Immature natural killer cell (primary cell): Measurements from ENCODE around the gene MAL. TPM values are rescaled to one million over a fixed set of nuclear protein-coding genes. Genes with fewer than 3 reads are reported as not detected.

Source experiments
- DNase-seq, 3 donors: peaks; one replicate each; pipeline ENCODE4 v3.0.0; 2022; ENCODE audit warnings: mixed read lengths in 1 of 3
- H3K27ac Mint-ChIP-seq, 6 donors: one replicate each; pipeline ENCODE4 v1.8.0; 2020; ENCODE audit warnings: mixed read lengths in 6 of 6, mild to moderate bottlenecking in 5 of 6, inconsistent platforms in 4 of 6, moderate library complexity in 3 of 6
- H3K27me3 Mint-ChIP-seq, 3 donors: one replicate each; pipeline ENCODE4 v1.8.0; 2020 to 2021; ENCODE audit warnings: low read depth in 3 of 3, mild to moderate bottlenecking in 3 of 3, mixed read lengths in 3 of 3, moderate library complexity in 3 of 3, inconsistent platforms in 1 of 3
- H3K36me3 Mint-ChIP-seq, 3 donors: one replicate each; pipeline ENCODE4 v1.8.0; 2020; ENCODE audit warnings: mixed read lengths in 3 of 3, inconsistent platforms in 2 of 3, mild to moderate bottlenecking in 2 of 3
- H3K4me1 Mint-ChIP-seq, 2 donors: one replicate each; pipeline ENCODE4 v1.8.0; 2020; ENCODE audit warnings: inconsistent platforms in 2 of 2, mild to moderate bottlenecking in 2 of 2, mixed read lengths in 2 of 2, moderate library complexity in 1 of 2
- H3K4me3 Mint-ChIP-seq, 5 donors: one replicate each; pipeline ENCODE4 v1.8.0; 2020; ENCODE audit warnings: mild to moderate bottlenecking in 5 of 5, mixed read lengths in 5 of 5, inconsistent platforms in 3 of 5, moderate library complexity in 3 of 5
- H3K9me3 Mint-ChIP-seq, 6 donors: one replicate each; pipeline ENCODE4 v1.8.0; 2020; ENCODE audit warnings: mild to moderate bottlenecking in 6 of 6, mixed read lengths in 6 of 6, inconsistent platforms in 4 of 6, moderate library complexity in 3 of 6
- polyA plus RNA-seq, 3 donors: library from polyadenylated mRNA; unstranded; fragments of 300-500 nt; fragmentation: Illumina TruSeq; gene quantifications; one replicate each; pipeline ENCODE4 v1.2.3, GENCODE V29; 2021

The MAL gene
- polyA plus RNA-seq, 3 donors from 2014 or later: 1.2 to 1.9 (median 1.6) TPM

DNA sequence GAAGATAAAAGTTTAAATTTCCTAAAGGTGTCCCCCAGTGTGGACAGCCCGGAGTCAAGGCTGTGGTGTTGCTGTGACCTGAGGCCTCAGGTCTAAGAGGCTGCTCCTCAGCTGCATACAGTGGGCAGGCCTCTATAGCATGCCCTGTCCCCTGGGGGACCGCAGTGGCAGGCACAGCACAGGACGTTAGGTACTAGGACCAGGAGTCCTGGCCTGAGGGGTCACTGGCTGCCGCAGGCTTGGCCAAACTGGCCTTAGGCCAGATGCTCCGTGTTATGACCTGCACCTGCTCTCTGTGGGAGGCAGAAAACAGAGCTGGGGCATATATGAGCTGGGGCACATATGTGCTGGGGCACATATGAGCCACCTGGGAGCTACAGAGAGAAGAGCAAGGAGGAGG lies 21.2 kb upstream of the MAL start:
- DNase-seq: no peak
- Mint-ChIP-seq H3K9me3 (peaks cover 0 to 2% (median 0%) of the 10 kb centered on the region in 6 donors), H3K27ac (no peak overlapping the region), H3K4me1 (no peaks in the 10 kb centered on the region), H3K4me3 (no peak overlapping the region), H3K27me3 (peaks cover 2 to 4% (median 2%) of the 10 kb centered on the region in 3 donors), H3K36me3 (no peaks in the 10 kb centered on the region)

DNA sequence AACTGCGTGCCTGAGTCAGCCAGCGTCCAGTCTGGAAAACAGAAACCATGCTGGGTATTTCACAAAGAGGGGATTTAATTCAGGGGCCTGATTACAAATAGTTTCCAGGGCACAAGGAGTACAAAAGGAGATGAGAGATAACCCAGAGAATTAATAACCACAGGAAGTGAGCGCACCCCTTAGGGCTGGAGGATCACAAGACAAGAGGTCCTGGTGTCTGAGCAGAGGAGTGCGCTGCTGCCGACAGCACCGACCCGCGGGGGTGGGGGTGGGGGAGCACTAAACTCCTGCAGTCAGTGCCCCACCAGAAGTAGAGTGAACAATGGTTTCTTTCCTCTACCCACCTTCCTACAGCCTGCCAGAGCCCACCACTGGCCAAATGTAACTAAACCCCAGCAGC lies 20.8 kb upstream of the MAL start:
- Mint-ChIP-seq H3K9me3 (peaks cover 0 to 2% (median 0%) of the 10 kb centered on the region in 6 donors), H3K4me1 (no peaks in the 10 kb centered on the region), H3K27me3 (peaks cover 2 to 4% (median 2%) of the 10 kb centered on the region in 3 donors), H3K27ac (no peak overlapping the region), H3K36me3 (no peaks in the 10 kb centered on the region), H3K4me3 (no peak overlapping the region)
- DNase-seq: no peak

DNA sequence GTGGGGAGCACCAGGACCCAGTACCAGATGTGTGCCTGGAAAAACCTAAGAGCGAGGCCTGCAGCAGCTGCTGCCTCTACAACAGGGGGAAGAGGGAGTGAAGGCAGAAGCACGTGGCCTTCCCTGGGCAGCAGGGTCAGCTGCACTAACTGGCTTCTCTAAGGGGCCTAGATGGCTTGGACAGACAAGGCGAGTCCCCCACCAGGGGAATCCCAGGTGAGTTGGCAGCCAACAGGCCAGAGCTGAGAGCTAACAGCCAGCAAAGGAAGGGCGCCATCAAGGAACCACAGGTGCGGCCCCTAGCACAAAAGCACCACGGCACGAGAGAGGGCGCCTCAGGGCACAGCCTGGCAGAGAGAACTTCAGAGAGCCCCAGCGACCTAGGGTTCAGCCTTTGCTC lies 19.8 kb upstream of the MAL start:
- no peak for DNase-seq
- no peak overlapping the region for H3K4me3 Mint-ChIP-seq
- no peaks in the 10 kb centered on the region for H3K4me1 Mint-ChIP-seq
- no peak overlapping the region for H3K27ac Mint-ChIP-seq
- peaks cover 0 to 2% (median 0%) of the 10 kb centered on the region in 6 donors for H3K9me3 Mint-ChIP-seq
- H3K27me3 Mint-ChIP-seq: peaks cover 2 to 4% (median 3%) of the 10 kb centered on the region in 3 donors
- H3K36me3 Mint-ChIP-seq: no peaks in the 10 kb centered on the region

DNA sequence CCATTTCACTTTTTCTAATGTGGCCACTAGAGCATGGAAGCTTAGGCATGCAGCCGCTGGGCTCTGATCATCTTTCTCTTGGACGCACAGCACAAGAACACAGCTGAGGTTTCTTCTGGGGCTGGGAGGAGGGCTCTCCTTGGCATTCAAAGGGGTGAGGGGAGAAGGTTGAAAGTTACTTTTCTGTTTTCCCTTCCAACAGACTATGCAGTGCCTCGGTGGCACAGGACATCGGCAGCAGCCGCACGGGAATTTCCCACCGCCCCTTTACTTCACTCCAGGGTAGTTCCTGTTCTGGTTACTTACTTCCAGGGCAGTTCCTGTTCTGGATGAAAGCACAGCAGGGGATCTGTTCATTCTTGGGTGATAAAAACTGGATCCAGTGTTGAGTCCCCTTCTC lies 18.9 kb upstream of the MAL start:
- peaks cover 0 to 2% (median 0%) of the 10 kb centered on the region in 6 donors for H3K9me3 Mint-ChIP-seq
- no peak overlapping the region for H3K4me3 Mint-ChIP-seq
- no peak for DNase-seq
- peaks cover 1 to 7% (median 2%) of the 10 kb centered on the region in 3 donors for H3K27me3 Mint-ChIP-seq
- no peaks in the 10 kb centered on the region for H3K36me3 Mint-ChIP-seq
- no peak overlapping the region for H3K27ac Mint-ChIP-seq
- H3K4me1 Mint-ChIP-seq: no peaks in the 10 kb centered on the region

DNA sequence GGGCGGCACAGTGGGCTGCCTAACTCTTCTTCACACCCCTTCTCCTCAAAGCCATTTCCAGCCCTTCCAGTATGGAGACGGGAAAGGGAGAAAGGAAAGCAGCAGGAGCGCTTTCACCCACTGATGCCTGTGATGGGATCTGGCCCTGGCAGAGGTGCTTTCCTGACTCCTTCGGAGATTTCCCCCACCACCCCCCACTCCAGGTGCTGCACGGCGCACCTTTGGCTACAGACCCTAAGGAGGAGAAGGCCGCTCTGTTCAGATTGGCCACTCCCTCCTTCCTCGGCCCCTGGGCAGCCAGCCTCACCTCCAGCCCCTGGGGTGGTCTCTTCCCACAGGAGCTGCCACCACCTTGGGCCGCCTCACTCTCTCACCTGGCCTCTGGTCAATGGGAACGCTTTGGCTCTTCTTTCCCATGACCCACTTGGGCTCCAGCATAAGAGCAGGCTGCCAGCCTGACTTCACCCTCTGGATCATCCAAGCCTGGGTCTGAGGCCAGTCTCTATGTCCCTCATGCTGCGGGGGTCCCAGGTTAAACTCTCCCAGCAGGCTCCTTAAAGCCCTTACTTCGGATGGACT lies 18.4 kb upstream of the MAL start:
- DNase-seq: no peak
- H3K9me3 Mint-ChIP-seq: peaks cover 0 to 2% (median 0%) of the 10 kb centered on the region in 6 donors
- no peaks in the 10 kb centered on the region for H3K4me1 Mint-ChIP-seq
- no peak overlapping the region for H3K27ac Mint-ChIP-seq
- peaks cover 1 to 7% (median 2%) of the 10 kb centered on the region in 3 donors for H3K27me3 Mint-ChIP-seq
- no peaks in the 10 kb centered on the region for H3K36me3 Mint-ChIP-seq
- H3K4me3 Mint-ChIP-seq: no peak overlapping the region

DNA sequence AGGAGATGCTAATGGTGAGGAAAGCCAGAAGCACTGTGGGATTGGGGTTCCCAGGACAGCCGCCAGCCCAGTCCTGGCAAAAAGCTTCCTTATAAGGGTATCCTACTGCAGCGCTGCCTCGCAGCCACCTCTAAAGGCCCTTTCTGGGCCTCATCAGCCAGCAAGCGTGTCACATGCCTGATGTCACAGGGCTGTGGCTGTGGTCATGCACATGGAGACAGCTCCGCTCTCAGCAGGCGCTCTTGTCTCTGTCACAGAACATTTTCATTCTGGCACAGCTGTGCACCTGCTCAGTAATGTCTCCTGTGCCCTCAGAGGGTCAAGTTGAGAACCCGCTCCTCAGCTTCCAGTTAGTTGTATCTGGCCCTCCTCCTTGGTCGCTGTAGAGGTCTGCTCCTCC lies 17.7 kb upstream of the MAL start:
- DNase-seq: no peak
- H3K27me3 Mint-ChIP-seq: peaks cover 1 to 3% (median 2%) of the 10 kb centered on the region in 3 donors
- no peak overlapping the region for H3K27ac Mint-ChIP-seq
- H3K4me3 Mint-ChIP-seq: no peak overlapping the region
- no peaks in the 10 kb centered on the region for H3K4me1 Mint-ChIP-seq
- peaks cover 0 to 2% (median 0%) of the 10 kb centered on the region in 6 donors for H3K9me3 Mint-ChIP-seq
- H3K36me3 Mint-ChIP-seq: no peaks in the 10 kb centered on the region

DNA sequence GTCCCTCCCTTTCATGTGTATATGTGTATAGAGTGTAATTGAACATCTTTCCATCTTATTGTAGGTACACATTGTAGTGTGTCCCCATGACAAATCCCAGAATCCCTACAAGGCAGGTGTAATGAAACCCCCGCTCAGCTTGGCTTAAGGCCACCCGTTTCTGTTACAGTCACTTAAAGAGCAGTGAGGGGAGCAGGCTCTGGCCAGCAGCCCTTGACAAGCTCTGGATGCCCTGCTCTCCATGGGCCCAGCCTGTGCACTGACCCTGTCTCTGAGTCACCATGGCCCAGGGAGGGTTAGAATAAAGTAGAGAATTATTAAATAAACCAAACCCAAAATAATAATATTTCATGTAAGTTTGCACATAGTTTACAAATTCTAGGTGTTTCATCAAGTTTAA lies 17.2 kb upstream of the MAL start:
- no peak for DNase-seq
- Mint-ChIP-seq H3K4me3 (no peak overlapping the region), H3K36me3 (no peaks in the 10 kb centered on the region), H3K27ac (no peak overlapping the region), H3K27me3 (peaks cover 0 to 3% (median 1%) of the 10 kb centered on the region in 3 donors), H3K4me1 (no peaks in the 10 kb centered on the region), H3K9me3 (peaks cover 0 to 2% (median 0%) of the 10 kb centered on the region in 6 donors)

DNA sequence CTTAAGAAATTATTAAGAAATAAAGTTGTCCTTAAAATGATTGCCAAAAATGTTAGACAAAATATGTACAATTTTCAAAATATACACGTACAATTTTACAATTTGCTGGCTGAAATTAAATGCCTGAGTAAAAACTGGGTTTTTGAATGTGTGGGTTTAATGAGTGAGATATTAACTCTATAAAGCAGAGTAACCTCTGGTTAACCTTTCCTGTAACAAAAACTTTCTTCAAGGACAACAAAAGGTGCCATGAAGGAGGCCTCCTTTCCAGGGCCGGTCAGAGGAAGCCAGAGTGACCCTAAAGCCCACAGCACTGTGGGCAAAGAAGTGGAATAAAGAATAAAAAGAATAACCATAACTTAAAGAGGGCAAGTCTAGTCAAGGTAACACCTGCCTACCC lies 16.5 kb upstream of the MAL start:
- H3K27me3 Mint-ChIP-seq: peaks cover 0 to 3% (median 1%) of the 10 kb centered on the region in 3 donors
- H3K9me3 Mint-ChIP-seq: peaks cover 0 to 2% (median 0%) of the 10 kb centered on the region in 6 donors
- DNase-seq: no peak
- H3K27ac Mint-ChIP-seq: no peak overlapping the region
- no peaks in the 10 kb centered on the region for H3K36me3 Mint-ChIP-seq
- no peak overlapping the region for H3K4me3 Mint-ChIP-seq
- H3K4me1 Mint-ChIP-seq: no peaks in the 10 kb centered on the region

DNA sequence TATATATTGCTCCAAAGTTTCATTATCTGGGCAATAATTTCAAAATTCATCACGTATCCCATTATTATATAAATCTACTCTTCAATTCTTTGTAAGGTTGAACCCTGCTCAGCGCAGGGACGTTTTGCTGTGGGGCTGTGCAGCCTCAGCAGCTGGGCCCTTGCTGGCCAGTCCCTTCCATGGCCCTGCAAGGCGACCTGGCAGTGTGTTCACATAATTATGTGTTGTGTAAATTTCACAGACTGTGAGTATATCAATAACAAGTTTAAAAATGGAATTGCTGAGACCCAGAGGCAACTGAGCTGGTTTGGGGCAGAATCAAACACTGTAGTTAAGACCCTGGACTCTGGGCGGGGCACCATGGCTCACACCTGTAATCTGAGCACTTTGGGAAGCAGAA lies 16.1 kb upstream of the MAL start:
- H3K9me3 Mint-ChIP-seq: peaks cover 0 to 2% (median 0%) of the 10 kb centered on the region in 6 donors
- H3K27ac Mint-ChIP-seq: no peak overlapping the region
- H3K27me3 Mint-ChIP-seq: peaks cover 0 to 3% (median 1%) of the 10 kb centered on the region in 3 donors
- no peak for DNase-seq
- H3K4me3 Mint-ChIP-seq: no peak overlapping the region
- H3K4me1 Mint-ChIP-seq: no peaks in the 10 kb centered on the region
- H3K36me3 Mint-ChIP-seq: no peaks in the 10 kb centered on the region

DNA sequence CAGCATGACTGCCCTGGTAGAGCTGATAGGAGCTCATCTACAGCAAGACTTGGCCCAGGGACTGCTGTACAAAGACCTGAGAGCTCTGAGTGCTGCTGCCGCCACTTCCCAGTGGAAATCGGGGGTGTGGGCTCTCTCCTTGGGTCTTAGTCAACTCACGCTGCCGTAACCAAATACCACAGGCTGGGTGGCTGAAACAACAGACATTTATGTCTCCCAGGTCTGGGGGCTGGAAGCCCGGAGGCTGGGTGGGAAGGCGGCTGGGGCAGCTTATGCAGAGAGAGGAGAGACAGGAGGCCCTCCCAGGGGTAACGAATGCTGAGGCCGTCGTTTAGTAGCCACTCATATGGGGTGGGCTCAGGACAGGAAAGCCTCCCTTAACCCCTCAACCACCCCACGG lies 15.4 kb upstream of the MAL start:
- Mint-ChIP-seq H3K9me3 (no peaks in the 10 kb centered on the region), H3K4me1 (no peaks in the 10 kb centered on the region), H3K27me3 (peaks cover 0 to 3% (median 1%) of the 10 kb centered on the region in 3 donors), H3K27ac (no peak overlapping the region), H3K4me3 (no peak overlapping the region), H3K36me3 (no peaks in the 10 kb centered on the region)
- DNase-seq: no peak

DNA sequence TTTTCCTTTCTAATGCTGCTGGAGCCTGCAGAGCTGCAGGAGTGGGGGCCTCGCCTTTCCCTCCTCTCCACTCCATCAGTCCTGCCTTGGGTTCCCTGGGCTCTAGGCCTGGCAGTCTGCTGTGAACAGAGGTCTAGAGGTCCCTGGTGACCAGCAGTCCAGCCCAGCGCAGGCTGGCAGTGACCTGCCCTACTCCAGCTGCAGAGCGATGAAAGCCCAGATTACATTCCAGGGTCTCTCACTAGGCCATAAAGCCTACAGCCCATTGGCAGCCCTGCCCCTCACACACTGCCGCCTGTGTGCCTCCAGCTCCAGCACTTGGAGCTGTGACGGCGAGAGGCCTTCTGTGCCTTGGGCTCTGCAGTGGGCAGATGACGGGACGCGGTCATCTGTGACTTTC lies 14.8 kb upstream of the MAL start:
- H3K27ac Mint-ChIP-seq: no peak overlapping the region
- DNase-seq: no peak
- H3K4me3 Mint-ChIP-seq: no peak overlapping the region
- no peaks in the 10 kb centered on the region for H3K4me1 Mint-ChIP-seq
- H3K36me3 Mint-ChIP-seq: no peaks in the 10 kb centered on the region
- peaks cover 0 to 3% (median 1%) of the 10 kb centered on the region in 3 donors for H3K27me3 Mint-ChIP-seq
- H3K9me3 Mint-ChIP-seq: no peaks in the 10 kb centered on the region

DNA sequence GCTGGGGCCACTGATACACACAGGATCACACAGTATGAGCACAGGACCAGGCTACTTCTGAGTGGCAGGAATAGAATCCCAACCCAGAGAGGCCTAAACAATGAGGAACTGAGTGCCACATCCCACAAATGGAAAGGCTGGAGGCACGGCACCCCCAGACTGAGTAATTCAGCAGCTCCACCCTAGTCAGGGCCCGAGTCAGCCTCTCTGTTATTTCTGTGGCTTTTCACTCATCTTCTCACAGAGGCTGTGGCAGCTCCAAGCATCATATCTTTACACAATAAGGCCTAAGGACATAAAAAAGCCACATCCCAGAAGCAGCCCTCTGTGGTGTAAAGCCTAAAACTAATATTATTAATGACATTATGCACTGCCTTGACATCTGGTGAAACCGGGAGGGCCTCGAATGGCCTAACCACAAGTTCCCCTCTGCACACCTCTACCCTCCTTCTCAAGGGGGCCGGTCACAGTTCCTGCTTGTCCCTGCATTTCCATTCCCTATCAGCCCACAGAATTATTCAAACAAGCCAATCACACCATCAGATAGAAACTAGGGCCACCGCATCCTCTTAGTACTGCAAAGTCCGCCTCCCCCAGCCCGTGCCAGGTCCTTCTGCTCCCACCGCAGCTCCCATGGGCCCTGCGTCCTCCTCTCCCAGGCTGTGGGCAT lies 12.5 kb upstream of the MAL start:
- Mint-ChIP-seq H3K4me3 (no peak overlapping the region), H3K9me3 (no peaks in the 10 kb centered on the region), H3K36me3 (no peaks in the 10 kb centered on the region), H3K27ac (no peak overlapping the region), H3K27me3 (peaks cover 0 to 5% (median 3%) of the 10 kb centered on the region in 3 donors), H3K4me1 (no peaks in the 10 kb centered on the region)
- no peak for DNase-seq

DNA sequence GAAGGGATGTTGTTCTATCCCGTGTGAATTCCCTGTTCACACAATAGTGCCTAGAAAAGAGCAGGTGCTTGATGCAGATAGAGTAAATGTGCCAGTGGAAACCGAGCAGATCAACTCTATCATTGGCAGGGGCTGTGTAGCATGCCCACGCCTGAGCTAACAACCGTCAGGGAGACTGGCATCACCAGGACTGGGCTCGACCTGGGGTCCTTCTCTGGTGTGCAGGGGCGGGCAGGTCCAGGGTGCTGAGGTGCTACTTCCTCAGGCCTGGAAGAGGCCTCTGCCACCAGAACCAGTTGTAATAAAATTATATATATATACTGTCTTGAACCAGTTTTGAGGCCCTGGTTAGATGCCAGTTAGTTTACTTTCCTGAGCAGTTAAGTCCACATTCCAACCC lies 11.8 kb upstream of the MAL start:
- peaks cover 0 to 5% (median 3%) of the 10 kb centered on the region in 3 donors for H3K27me3 Mint-ChIP-seq
- no peaks in the 10 kb centered on the region for H3K4me1 Mint-ChIP-seq
- DNase-seq: no peak
- H3K36me3 Mint-ChIP-seq: no peaks in the 10 kb centered on the region
- H3K27ac Mint-ChIP-seq: no peak overlapping the region
- no peaks in the 10 kb centered on the region for H3K9me3 Mint-ChIP-seq
- H3K4me3 Mint-ChIP-seq: no peak overlapping the region

DNA sequence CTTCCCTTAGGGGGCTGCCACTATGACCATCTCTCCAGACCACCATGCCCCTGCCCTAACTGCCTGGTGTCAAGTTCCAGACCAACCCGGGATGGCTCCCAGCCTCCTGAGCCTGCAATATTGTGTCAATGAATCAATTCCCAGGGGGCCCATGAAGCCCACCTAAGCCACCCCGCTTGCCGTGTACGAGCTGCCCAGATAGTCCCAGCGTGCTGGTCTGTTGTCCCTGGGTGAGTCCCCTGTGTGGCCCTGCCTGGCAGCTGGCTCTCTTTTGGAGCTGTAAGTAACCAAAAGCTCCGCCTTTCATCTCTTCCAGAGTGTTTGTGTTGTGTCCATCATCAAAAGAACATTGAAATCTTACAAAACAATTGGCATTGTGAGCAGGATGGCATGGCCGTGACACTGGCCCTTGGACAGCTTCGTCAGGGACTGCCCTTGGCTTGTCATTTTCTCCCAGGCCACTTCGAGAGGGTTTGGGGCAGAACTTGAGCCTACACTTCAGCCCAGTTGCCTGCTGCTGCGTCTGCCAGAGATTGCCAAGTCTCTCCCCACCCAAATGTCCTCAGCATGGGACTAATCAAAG lies 11.3 kb upstream of the MAL start:
- H3K9me3 Mint-ChIP-seq: no peaks in the 10 kb centered on the region
- DNase-seq: no peak
- H3K27me3 Mint-ChIP-seq: peaks cover 0 to 5% (median 3%) of the 10 kb centered on the region in 3 donors
- H3K27ac Mint-ChIP-seq: no peak overlapping the region
- H3K4me3 Mint-ChIP-seq: no peak overlapping the region
- no peaks in the 10 kb centered on the region for H3K36me3 Mint-ChIP-seq
- H3K4me1 Mint-ChIP-seq: no peaks in the 10 kb centered on the region
